Endothelial cell of umbilical vein (primary cell): ENCODE results near the gene YWHAH. TPM values are rescaled to one million over a fixed set of nuclear protein-coding genes. Genes with fewer than 3 reads are reported as not detected.

Experiments used
- BruUV-seq: library from RNA; stranded (reverse); fragments of 400-500 nt; replicated peaks from 2 replicates; lab custom pipeline; 2021; lab: Mats Ljungman, UMichigan
- CTCF ChIA-PET: fragments of 300-600, 350-600 bp; sonication (Branson Sonifier 250); formaldehyde crosslinking; loops from one replicate; lab custom pipeline; 2021; ENCODE audit warnings: antibody characterized with exemption, inconsistent platforms; lab: Charles Lee
- POLR2A ChIA-PET: fragments of 300-600, 350-600 bp; sonication (Branson Sonifier 250); formaldehyde crosslinking; loops from one replicate; lab custom pipeline; 2021; ENCODE audit warnings: antibody characterized with exemption, inconsistent platforms; lab: Charles Lee
- DNase-seq: peaks from one replicate; pipeline ENCODE4 v3.0.0-alpha.2; 2011; ENCODE audit warnings: low read depth, low spot score
- FAIRE-seq: peaks from 2 replicates; lab custom pipeline; 2011; peaks lifted over from hg19 to GRCh38; lab: Jason Lieb, UNC
- H2AFZ ChIP-seq: 2 replicates; pipeline ENCODE4 v1.6.0; 2012; ENCODE audit warnings: low read depth, low read length, control low read depth, inconsistent platforms
- H3K27ac ChIP-seq: 2 replicates; pipeline ENCODE4 v1.5.1; 2011; ENCODE audit warnings: low read depth, mild to moderate bottlenecking, control low read depth, low read length, moderate library complexity; ENCODE audit not compliant: insufficient read depth
- H3K27me3 ChIP-seq, 2 experiments: 2 replicates each; pipeline versions ENCODE4 v1.6.0 to v1.6.1; 2011; ENCODE audit warnings: low read length in 2 of 2, mixed read lengths in 1 of 2; ENCODE audit not compliant: control insufficient read depth in 2 of 2, insufficient read depth in 2 of 2
- H3K36me3 ChIP-seq, 2 experiments: 2 replicates in 1 of 2; 3 replicates in 1 of 2; pipeline ENCODE4 v1.5.1; 2011; ENCODE audit warnings: low read length in 2 of 2, mild to moderate bottlenecking in 1 of 2, moderate library complexity in 1 of 2; ENCODE audit not compliant: control insufficient read depth in 2 of 2, insufficient read depth in 2 of 2; ENCODE audit errors: extremely low read depth in 1 of 2
- H3K4me1 ChIP-seq: 3 replicates; pipeline ENCODE4 v1.5.1; 2011; ENCODE audit warnings: mild to moderate bottlenecking, low read length; ENCODE audit not compliant: control insufficient read depth, insufficient read depth; ENCODE audit errors: extremely low read depth
- H3K4me2 ChIP-seq: 2 replicates; pipeline ENCODE4 v1.6.1; 2011; ENCODE audit warnings: low read length, control low read depth, mixed read lengths; ENCODE audit not compliant: insufficient read depth
- H3K4me3 ChIP-seq, 3 experiments: fragments of 200-600 bp in 1 of 3; sonication (generic), shearing (Covaris generic) in 1 of 3; replicated peaks in 1 of 3; 2 replicates each; pipeline ENCODE4 v1.5.1; 2011 to 2016; ENCODE audit warnings: control low read depth in 3 of 3, low read length in 3 of 3, mild to moderate bottlenecking in 2 of 3, inconsistent platforms in 1 of 3, low read depth in 1 of 3, moderate library complexity in 1 of 3; ENCODE audit not compliant: insufficient read depth in 1 of 3
- H3K79me2 ChIP-seq: 2 replicates; pipeline ENCODE4 v1.6.0; 2012; ENCODE audit warnings: low read length, inconsistent platforms; ENCODE audit not compliant: control insufficient read depth, insufficient read depth
- H3K9ac ChIP-seq: replicated peaks from 2 replicates; pipeline ENCODE3; 2011; ENCODE audit warnings: low read length, control low read depth; ENCODE audit not compliant: insufficient read depth; ENCODE audit errors: extremely low read depth
- H3K9me1 ChIP-seq: replicated peaks from 3 replicates; pipeline ENCODE4 v1.6.0; 2011; ENCODE audit warnings: mild to moderate bottlenecking, low read length; ENCODE audit not compliant: control insufficient read depth, insufficient read depth; ENCODE audit errors: extremely low read depth
- H3K9me3 ChIP-seq: replicated peaks from 2 replicates; pipeline ENCODE4 v1.5.1; 2012; ENCODE audit warnings: low read length, inconsistent platforms; ENCODE audit not compliant: control insufficient read depth, insufficient read depth
- H4K20me1 ChIP-seq: replicated peaks from 2 replicates; pipeline ENCODE3; 2011; ENCODE audit warnings: mild to moderate bottlenecking, low read length; ENCODE audit not compliant: control insufficient read depth, insufficient read depth; ENCODE audit errors: extremely low read depth
- CTCF ChIP-seq, 2 donors: IDR thresholded peaks; 1 replicate in 1 of 2; 2 replicates in 1 of 2; pipeline ENCODE4 v1.5.1; 2011; ENCODE audit warnings: low read length in 2 of 2, mild to moderate bottlenecking in 2 of 2, moderate library complexity in 2 of 2, control low read depth in 1 of 2, inconsistent platforms in 1 of 2, low read depth in 1 of 2; ENCODE audit not compliant: insufficient read depth in 1 of 2; ENCODE audit errors: extremely low read depth in 1 of 2
- EZH2 ChIP-seq: IDR thresholded peaks from 2 replicates; pipeline ENCODE4 v1.6.1; 2012; ENCODE audit warnings: borderline replicate concordance, low read depth, mild to moderate bottlenecking, moderate library complexity, low read length, inconsistent platforms; ENCODE audit not compliant: severe bottlenecking
- FOS ChIP-seq: IDR thresholded peaks from 2 replicates; pipeline ENCODE4 v1.6.1; 2011; ENCODE audit warnings: mild to moderate bottlenecking, low read length, moderate library complexity, borderline replicate concordance; ENCODE audit not compliant: insufficient read depth
- GATA2 ChIP-seq: IDR thresholded peaks from 2 replicates; pipeline ENCODE4 v1.7.0; 2011; ENCODE audit warnings: low read depth, mild to moderate bottlenecking, moderate library complexity, mixed read lengths, low read length; ENCODE audit not compliant: insufficient read length, insufficient read depth
- JUN ChIP-seq: IDR thresholded peaks from 2 replicates; pipeline ENCODE4 v1.6.1; 2011; ENCODE audit warnings: borderline replicate concordance, low read depth; ENCODE audit not compliant: insufficient read length, insufficient read depth
- MAX ChIP-seq: IDR thresholded peaks from 2 replicates; pipeline ENCODE4 v1.6.1; 2011; ENCODE audit not compliant: insufficient read depth, insufficient read length
- MYC ChIP-seq: IDR thresholded peaks from one replicate; pipeline ENCODE4 v1.6.1; 2011; ENCODE audit warnings: mild to moderate bottlenecking, low read depth, low read length
- POLR2A ChIP-seq: IDR thresholded peaks from 2 replicates; pipeline ENCODE4 v1.6.1; 2012; ENCODE audit warnings: low read depth, mild to moderate bottlenecking, control low read depth, low read length
- POLR2AphosphoS5 ChIP-seq: IDR thresholded peaks from 2 replicates; pipeline ENCODE4 v1.6.1; 2012; ENCODE audit warnings: low read depth, mild to moderate bottlenecking, control low read depth, low read length, moderate library complexity; ENCODE audit not compliant: insufficient read depth
- dilution Hi-C: fragments of 300-500 bp; cut with MboI; formaldehyde crosslinking; loops from one replicate; pipeline ENCODE4 v1.15.0; 2019; ENCODE audit warnings: low sequenced_read_pairs; ENCODE audit not compliant: extremely low pct_ligation_motif_present
- intact Hi-C: fragments of 100-400 bp; cut with micrococcal nuclease; formaldehyde crosslinking; loops from one replicate; pipeline ENCODE4 v1.10.0; 2022
- polyA plus RNA-seq, 4 experiments: library from polyadenylated mRNA; depleted of rRNA in 3 of 4; stranded (reverse) in 3 of 4; unstranded in 1 of 4; fragments of >200 nt; gene quantifications; 2 replicates each; pipeline versions ENCODE4 v1.2.1 to v1.2.3, GENCODE V29; 2011 to 2012; ENCODE audit warnings: missing spikeins in 1 of 4
- total RNA-seq: library from RNA; stranded (reverse); gene quantifications from 2 replicates; pipeline ENCODE4 v1.2.3, GENCODE V29; 2021

The YWHAH gene
- total and polyA plus RNA-seq, 2 donors (not counting 3 experiments of a cell fraction or from before 2014, with no cell fraction given), result 73.6 to 170 TPM

- FAIRE-seq, result no peak
- DNase-seq, result no peak
- Histone ChIP-seq H4K20me1 (no peaks in the 10 kb centered on the region), H3K4me1 (peaks cover 11% of the 10 kb centered on the region), H2AFZ (no peak overlapping the region), H3K9me1 (no peaks in the 10 kb centered on the region), H3K9ac (no peak overlapping the region), H3K27me3 (no peaks in the 10 kb centered on the region), H3K4me2 (no peak overlapping the region), H3K27ac (no peak overlapping the region), H3K9me3 (no peaks in the 10 kb centered on the region), H3K79me2 (no peaks in the 10 kb centered on the region), H3K4me3 (no peak overlapping the region), H3K36me3 (peaks cover 0 to 8% of the 10 kb centered on the region in 2 experiments)
- CTCF ChIA-PET, result interaction anchor here (1.2 to 1.6 kb wide), 2 partner anchors 8 to 14 kb away, joined by 3 read pairs; no protein-coding TSS in a partner anchor
- no TSS peak for BruUV-seq
- dilution Hi-C loops (no loop called here), intact Hi-C loops (no loop called here)
- TF ChIP-seq POLR2AphosphoS5, result no peak
- TF ChIP-seq JUN, result no peak
- TF ChIP-seq GATA2, result no peak
- no peak for TF ChIP-seq CTCF (IDR thresholded peaks at IDR 0.05; ENCODE audit: extremely low read depth in 1 of 2, insufficient read depth in 1 of 2, low read depth in 1 of 2, low read length in 2 of 2)
- TF ChIP-seq MYC, result no peak
- TF ChIP-seq EZH2, result no peak
- TF ChIP-seq POLR2A, result no peak
- TF ChIP-seq FOS, result no peak
- no peak for TF ChIP-seq MAX
- POLR2A ChIA-PET, result no interaction called here
These were observed 39.7 kb upstream of the YWHAH start for GRCh38 chr22:31904651-31905050.
